NT2/D1 (cell line): ENCODE measurements around the gene ERAS.
A peak's percentile ranks its signal among the peaks of the same experiment; 100 is the strongest.

Source experiments
- DNase-seq: peaks from one replicate; pipeline ENCODE4 v3.0.0-alpha.2; 2011; ENCODE audit warnings: low read depth, low spot score
- H3K27me3 ChIP-seq: 2 replicates; pipeline ENCODE4 v1.6.0; 2011; ENCODE audit warnings: mild to moderate bottlenecking; ENCODE audit not compliant: insufficient read length, insufficient read depth
- H3K36me3 ChIP-seq: 2 replicates; pipeline ENCODE4 v1.6.1; 2011; ENCODE audit warnings: mild to moderate bottlenecking, low read length, mixed read lengths; ENCODE audit not compliant: insufficient read depth, insufficient read length
- H3K4me1 ChIP-seq: 2 replicates; pipeline ENCODE4 v1.5.1; 2011; ENCODE audit not compliant: insufficient read depth, insufficient read length
- H3K4me3 ChIP-seq: 2 replicates; pipeline ENCODE4 v1.5.1; 2011; ENCODE audit warnings: low read depth; ENCODE audit not compliant: insufficient read length
- H3K9ac ChIP-seq: 2 replicates; pipeline ENCODE4 v1.6.0; 2011; ENCODE audit warnings: low read depth; ENCODE audit not compliant: insufficient read length
- H3K9me3 ChIP-seq: 2 replicates; pipeline ENCODE4 v1.5.1; 2011; ENCODE audit warnings: mild to moderate bottlenecking, low read length; ENCODE audit not compliant: insufficient read depth
- SUZ12 ChIP-seq: IDR thresholded peaks from 2 replicates; pipeline ENCODE4 v1.6.1; 2011; ENCODE audit not compliant: insufficient read length, insufficient read depth; ENCODE audit errors: extremely low read depth
- YY1 ChIP-seq: IDR thresholded peaks from 2 replicates; pipeline ENCODE4 v1.6.1; 2011; ENCODE audit not compliant: insufficient read length, insufficient read depth
- ZNF274 ChIP-seq: IDR thresholded peaks from 2 replicates; pipeline ENCODE4 v1.6.1; 2011; ENCODE audit warnings: mild to moderate bottlenecking, low read depth, low read length

The ERAS gene

DNA sequence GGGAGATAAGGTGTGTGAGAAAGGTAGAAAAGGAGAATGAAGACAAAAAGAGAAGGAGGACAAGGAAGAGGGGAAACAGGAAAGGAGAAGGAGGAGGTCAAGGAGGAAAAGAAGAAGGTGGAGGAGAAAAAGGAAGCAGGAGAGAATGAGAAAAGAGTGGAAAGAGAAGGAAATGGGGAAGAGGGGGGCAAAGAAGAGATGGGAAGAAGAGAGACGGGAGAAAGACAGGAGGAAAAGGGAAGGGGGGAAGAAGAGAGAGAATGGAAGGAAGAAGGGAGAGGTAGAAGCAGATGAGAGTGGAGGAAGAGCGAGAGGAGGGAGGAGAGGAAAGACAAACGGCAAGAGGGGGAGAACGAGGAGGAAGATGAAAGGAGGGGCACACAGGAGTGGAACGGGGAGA, 35.8 kb upstream of the ERAS start:
- peaks cover 11% of the 10 kb centered on the region for H3K4me1 ChIP-seq

DNA sequence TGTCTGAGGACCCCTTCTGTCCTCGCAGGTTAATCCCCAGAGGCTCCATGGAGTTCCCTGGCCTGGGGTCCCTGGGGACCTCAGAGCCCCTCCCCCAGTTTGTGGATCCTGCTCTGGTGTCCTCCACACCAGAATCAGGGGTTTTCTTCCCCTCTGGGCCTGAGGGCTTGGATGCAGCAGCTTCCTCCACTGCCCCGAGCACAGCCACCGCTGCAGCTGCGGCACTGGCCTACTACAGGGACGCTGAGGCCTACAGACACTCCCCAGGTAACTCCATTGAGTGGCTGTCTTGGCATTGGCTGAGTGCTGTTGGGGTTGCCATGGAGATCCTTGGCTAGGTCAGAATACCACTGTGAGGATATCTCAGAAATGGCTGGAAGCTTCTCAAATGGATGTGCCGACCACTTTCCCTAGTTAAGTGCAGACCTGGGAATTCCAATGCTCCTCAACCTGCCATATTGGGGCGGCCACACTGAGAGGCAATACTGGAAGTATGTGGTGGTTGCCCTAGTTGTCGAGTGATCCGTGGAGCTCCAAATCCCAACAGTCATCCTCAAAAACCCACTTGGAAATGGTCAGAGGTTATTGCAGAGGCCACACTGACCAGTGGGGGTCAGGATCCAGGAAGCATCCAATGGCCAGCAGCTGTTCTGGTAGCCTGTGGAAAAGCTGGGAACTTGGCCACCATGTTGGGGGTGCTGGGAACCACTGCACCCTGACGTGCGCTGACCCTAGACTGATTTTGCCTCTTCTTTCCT, 35.1 kb upstream of the ERAS start:
- TF ChIP-seq SUZ12, result no peak
- no peak for TF ChIP-seq ZNF274
- TF ChIP-seq YY1, result no peak
- no peak for DNase-seq
- Histone ChIP-seq H3K4me1 (peaks cover 15% of the 10 kb centered on the region), H3K4me3 (no peak overlapping the region), H3K9ac (no peak overlapping the region), H3K27me3 (no peaks in the 10 kb centered on the region), H3K9me3 (no peaks in the 10 kb centered on the region), H3K36me3 (no peaks in the 10 kb centered on the region)

More for the DNA sequence above, 35.8 kb upstream of the ERAS start:
- no peak for DNase-seq
- Histone ChIP-seq H3K9me3 (no peaks in the 10 kb centered on the region), H3K9ac (no peak overlapping the region), H3K4me3 (no peak overlapping the region), H3K27me3 (no peaks in the 10 kb centered on the region), H3K36me3 (no peaks in the 10 kb centered on the region)
- no peak for TF ChIP-seq ZNF274
- no peak for TF ChIP-seq SUZ12
- no peak for TF ChIP-seq YY1

DNA sequence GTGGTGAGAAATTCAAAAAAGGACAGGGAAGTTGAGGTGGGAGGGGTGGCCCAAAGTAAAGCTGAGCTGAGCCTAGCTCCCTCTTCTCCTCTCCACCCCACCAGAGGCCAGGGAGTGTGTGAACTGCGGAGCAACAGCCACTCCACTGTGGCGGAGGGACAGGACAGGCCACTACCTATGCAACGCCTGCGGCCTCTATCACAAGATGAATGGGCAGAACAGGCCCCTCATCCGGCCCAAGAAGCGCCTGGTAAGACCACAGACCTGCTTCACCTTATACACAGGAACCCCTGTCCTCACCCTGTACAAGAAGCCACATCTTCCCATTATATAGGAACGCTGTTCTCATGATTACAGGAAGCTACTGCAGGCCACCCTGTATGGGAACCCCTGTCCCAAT, 34.1 kb upstream of the ERAS start:
- Histone ChIP-seq H3K9ac (no peak overlapping the region), H3K9me3 (no peaks in the 10 kb centered on the region), H3K36me3 (no peaks in the 10 kb centered on the region), H3K4me3 (no peak overlapping the region), H3K27me3 (no peaks in the 10 kb centered on the region), H3K4me1 (peaks cover 15% of the 10 kb centered on the region)
- TF ChIP-seq SUZ12, result no peak
- DNase-seq, result no peak

DNA sequence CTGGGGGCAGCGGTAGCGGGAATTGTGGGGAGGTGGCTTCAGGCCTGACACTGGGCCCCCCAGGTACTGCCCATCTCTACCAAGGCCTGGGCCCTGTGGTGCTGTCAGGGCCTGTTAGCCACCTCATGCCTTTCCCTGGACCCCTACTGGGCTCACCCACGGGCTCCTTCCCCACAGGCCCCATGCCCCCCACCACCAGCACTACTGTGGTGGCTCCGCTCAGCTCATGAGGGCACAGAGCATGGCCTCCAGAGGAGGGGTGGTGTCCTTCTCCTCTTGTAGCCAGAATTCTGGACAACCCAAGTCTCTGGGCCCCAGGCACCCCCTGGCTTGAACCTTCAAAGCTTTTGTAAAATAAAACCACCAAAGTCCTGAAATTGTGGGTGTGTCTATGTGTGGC, 32.4 kb upstream of the ERAS start:
- H3K4me1 ChIP-seq, result peaks cover 15% of the 10 kb centered on the region
- no peak overlapping the region for H3K9ac ChIP-seq
- H3K4me3 ChIP-seq, result no peak overlapping the region
- no peaks in the 10 kb centered on the region for H3K27me3 ChIP-seq
- no peak for DNase-seq
- no peaks in the 10 kb centered on the region for H3K36me3 ChIP-seq
- H3K9me3 ChIP-seq, result no peaks in the 10 kb centered on the region
- no peak for TF ChIP-seq SUZ12
- TF ChIP-seq ZNF274, result no peak

DNA sequence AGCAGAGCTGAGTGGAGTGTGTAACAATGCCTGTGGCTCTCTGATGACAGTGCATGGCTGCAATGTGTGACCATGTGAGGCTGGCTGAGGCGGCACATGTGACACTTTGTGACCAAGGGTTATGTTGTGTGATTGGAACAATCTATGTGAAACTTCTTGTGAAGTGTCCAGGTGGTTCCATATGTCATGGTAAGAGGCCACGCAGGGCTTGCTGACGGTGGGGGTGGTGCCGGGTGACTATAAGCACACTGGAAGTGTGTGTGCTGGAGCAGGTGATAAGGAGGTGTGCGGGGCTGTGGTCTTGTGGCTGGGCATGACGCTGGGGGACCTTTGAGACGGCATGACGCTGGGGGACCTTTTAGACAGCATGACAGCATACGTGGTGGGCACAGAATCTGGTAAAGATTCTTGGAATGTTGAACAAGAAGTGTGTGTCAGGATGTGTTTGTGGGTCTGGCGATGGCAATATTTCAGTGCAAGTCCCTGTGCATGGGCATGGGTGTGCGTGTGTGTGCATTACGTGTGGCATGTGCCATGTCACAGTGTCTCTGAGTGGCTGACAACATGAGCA, 31.9 kb upstream of the ERAS start:
- no peak overlapping the region for H3K4me3 ChIP-seq
- peak overlapping the region; percentile 21 for H3K9ac ChIP-seq
- no peaks in the 10 kb centered on the region for H3K9me3 ChIP-seq
- no peak for DNase-seq
- H3K27me3 ChIP-seq, result no peaks in the 10 kb centered on the region
- no peaks in the 10 kb centered on the region for H3K36me3 ChIP-seq
- peaks cover 15% of the 10 kb centered on the region for H3K4me1 ChIP-seq
- TF ChIP-seq ZNF274, result no peak
- TF ChIP-seq SUZ12, result no peak
- TF ChIP-seq YY1, result no peak

DNA sequence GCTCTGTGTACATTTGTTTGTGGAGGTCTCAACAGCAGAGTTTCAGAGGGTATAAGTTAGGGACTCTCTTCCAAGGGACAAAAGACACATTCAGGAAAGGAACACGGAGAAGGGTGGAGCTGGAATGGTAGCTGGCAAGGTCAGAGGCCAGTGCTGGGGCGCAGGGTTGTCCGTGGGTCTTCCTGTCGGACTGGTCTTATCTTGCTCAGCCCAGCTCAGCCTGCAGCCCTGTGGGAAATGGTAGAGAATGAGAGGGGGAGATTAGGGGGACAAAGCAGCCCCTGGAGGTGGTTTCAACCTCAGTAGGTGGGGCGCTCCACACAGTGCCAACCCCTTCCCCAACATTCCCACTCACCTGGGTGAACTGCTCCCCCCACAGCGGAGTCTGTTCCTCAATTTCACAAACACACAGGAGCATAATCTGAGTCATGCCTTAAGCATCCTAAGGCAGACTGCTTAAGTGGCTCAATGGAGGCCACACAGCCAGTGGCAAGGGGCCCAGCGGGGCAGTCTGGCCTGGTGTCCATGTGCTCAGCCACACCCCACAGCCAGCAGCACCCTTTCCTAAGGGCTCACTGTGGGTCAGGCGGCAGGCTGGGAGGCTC, 31.3 kb upstream of the ERAS start:
- Histone ChIP-seq H3K9ac (peak overlapping the region; percentile 21), H3K36me3 (no peaks in the 10 kb centered on the region), H3K27me3 (no peaks in the 10 kb centered on the region), H3K4me3 (no peak overlapping the region), H3K4me1 (peaks cover 15% of the 10 kb centered on the region), H3K9me3 (no peaks in the 10 kb centered on the region)
- no peak for TF ChIP-seq YY1
- no peak for DNase-seq

DNA sequence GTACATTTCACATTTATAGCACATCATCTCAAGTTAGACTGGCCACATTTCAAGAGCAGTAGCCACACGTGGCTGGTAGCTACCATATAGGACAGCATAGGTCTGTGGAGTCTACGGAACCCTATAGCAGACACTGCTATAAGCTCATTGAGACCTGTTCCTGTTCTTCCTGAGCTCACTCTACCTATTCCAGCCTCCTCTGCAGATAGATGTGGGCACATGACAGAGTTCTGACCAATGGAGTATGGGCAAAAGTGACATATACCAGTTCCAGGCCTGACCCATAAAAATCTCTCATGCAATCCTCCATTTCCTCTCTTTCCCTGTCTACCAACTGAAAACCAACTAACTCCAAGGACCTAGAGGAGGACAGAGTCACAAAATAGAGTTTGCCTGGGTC, 28.0 kb upstream of the ERAS start:
- TF ChIP-seq YY1, result no peak
- TF ChIP-seq SUZ12, result no peak
- TF ChIP-seq ZNF274, result no peak
- Histone ChIP-seq H3K36me3 (peaks cover 6% of the 10 kb centered on the region), H3K9me3 (no peaks in the 10 kb centered on the region), H3K4me1 (peaks cover 19% of the 10 kb centered on the region), H3K27me3 (no peaks in the 10 kb centered on the region), H3K9ac (no peak overlapping the region), H3K4me3 (no peak overlapping the region)
- no peak for DNase-seq
